ENCODE measurements around the gene LRPPRC. TPM values are rescaled to one million over a fixed set of nuclear protein-coding genes. Genes with fewer than 3 reads are reported as not detected.
"Not testable (repeated sequence)": the region's sequence is repeated elsewhere in the genome, so short reads cannot be mapped to it uniquely, and the experiment has no call there.

LRPPRC gene
- total RNA-seq, 1 donor from 2014 or later = 57.5 TPM

GRCh38 chr2:44016282-44016681, 20.5 kb upstream of the LRPPRC start:
- no peak for TF ChIP-seq CTCF (conservative IDR thresholded peaks at IDR 0.05; ENCODE audit: low read depth, low read length)
- no peak for DNase-seq (ENCODE audit: low read depth)
- H3K4me3 ChIP-seq (ENCODE audit: low read depth, low read length) = no peak overlapping the region

- no peak overlapping the region for H3K4me3 ChIP-seq (ENCODE audit: low read depth, low read length)
- DNase-seq (ENCODE audit: low read depth) = no peak
- TF ChIP-seq CTCF (conservative IDR thresholded peaks at IDR 0.05; ENCODE audit: low read depth, low read length) = no peak
These were observed 19.4 kb upstream of the LRPPRC start for GRCh38 chr2:44015239-44015638.

- not testable (repeated sequence) for DNase-seq (ENCODE audit: low read depth); H3K4me3 ChIP-seq (ENCODE audit: low read depth, low read length)
These were observed 17.4 kb upstream of the LRPPRC start for GRCh38 chr2:44013205-44013604.

GRCh38 chr2:44010266-44010665, 14.5 kb upstream of the LRPPRC start:
- H3K4me3 ChIP-seq (ENCODE audit: low read depth, low read length) = no peak overlapping the region
- DNase-seq (ENCODE audit: low read depth) = no peak
- TF ChIP-seq CTCF (conservative IDR thresholded peaks at IDR 0.05; ENCODE audit: low read depth, low read length) = no peak

GRCh38 chr2:44009136-44009735, 13.4 kb upstream of the LRPPRC start:
- no peak for TF ChIP-seq CTCF (conservative IDR thresholded peaks at IDR 0.05; ENCODE audit: low read depth, low read length)
- H3K4me3 ChIP-seq (ENCODE audit: low read depth, low read length) = no peak overlapping the region
- no peak for DNase-seq (ENCODE audit: low read depth)

GRCh38 chr2:44005846-44006245, 10.1 kb upstream of the LRPPRC start:
- no peak overlapping the region for H3K4me3 ChIP-seq (ENCODE audit: low read depth, low read length)
- DNase-seq (ENCODE audit: low read depth) = no peak
- TF ChIP-seq CTCF (conservative IDR thresholded peaks at IDR 0.05; ENCODE audit: low read depth, low read length) = no peak

- TF ChIP-seq CTCF (conservative IDR thresholded peaks at IDR 0.05; ENCODE audit: low read depth, low read length) = no peak
- DNase-seq (ENCODE audit: low read depth) = no peak
- no peak overlapping the region for H3K4me3 ChIP-seq (ENCODE audit: low read depth, low read length)
These were observed 9.2 kb upstream of the LRPPRC start for GRCh38 chr2:44004735-44005602.
